NCI-H526 (cell line): ENCODE measurements around the gene NDE1.
"Not testable (repeated sequence)": the region's sequence is repeated elsewhere in the genome, so short reads cannot be mapped to it uniquely, and the experiment has no call there.

ENCODE experiments used
- DNase-seq, 2 experiments: peaks; one replicate each; lab custom pipeline; 2025; lab: John Stamatoyannopoulos, UW

The NDE1 gene, protein sequence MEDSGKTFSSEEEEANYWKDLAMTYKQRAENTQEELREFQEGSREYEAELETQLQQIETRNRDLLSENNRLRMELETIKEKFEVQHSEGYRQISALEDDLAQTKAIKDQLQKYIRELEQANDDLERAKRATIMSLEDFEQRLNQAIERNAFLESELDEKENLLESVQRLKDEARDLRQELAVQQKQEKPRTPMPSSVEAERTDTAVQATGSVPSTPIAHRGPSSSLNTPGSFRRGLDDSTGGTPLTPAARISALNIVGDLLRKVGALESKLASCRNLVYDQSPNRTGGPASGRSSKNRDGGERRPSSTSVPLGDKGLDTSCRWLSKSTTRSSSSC

DNA sequence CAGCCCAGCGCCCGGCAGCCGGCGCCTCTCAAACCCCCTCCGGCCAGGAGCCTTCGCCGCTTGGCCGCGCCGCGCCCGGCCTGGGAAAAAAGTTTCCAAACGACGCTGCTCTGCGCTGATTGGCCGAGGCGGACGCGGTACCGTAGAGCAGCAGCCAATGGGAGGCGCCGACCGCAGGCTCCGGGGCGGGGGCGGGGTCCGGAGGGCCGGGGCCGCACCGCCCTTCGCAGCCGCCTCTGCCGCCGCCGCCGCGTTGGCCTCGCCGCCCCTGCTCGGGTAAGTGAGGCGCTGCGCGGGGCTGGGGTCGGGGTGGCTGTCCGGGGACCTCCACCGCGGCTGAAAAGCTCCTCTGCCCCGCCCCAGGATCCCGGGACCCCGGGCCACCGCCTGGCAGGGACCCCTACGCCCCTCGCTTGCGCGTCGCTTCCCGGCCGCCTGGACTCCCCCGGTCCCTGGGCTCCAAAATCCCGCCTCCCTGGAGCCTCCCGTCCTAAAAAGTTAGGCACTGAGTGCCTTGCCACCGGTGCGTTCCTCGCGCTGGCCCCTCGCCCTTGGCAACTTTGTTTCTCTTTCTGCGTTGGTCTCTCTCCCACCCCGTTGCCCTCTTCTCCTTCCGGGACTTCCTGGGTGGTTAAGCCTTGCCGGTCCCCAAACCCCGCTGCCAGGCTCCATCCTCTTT, at the start of gene NDE1:
TSS of gene NDE1 (plus strand) at position 227 of the 679 bp plus-strand sequence. CDS start 14,534 bp downstream, outside the sequence.
- peak; percentile 46 to 95 for DNase-seq

DNA sequence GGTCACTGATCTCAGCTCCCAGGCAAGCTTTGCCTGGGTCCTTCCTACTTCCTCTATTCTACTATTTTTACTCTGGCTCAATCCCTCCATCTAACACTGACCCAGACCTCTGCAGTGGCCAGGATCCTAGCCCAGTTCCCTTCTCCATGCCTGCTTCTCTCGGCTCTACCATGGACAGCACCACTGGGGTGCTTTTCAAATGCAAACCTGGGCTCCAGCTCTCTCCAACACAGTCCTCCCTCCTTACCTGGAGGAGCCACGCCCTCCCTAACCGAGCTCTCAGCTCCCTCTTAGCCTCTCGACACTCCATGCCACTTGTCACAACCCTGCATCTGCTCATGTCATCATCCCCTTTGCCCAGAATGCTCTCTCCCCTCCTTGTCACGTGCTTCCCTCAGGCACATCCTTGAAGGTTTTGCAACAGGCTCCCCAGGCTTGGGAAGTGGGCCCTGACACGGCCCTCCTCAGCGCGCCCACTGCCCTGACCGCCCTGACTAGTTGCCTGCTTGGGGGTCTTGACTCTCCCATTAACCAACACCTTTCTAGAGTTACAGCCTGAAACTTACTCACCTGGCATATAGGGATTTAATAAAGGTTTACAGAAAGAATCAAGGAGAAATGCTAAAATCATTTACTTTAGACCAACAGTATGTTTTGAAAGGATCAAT, 48.7 kb upstream of the NDE1 start:
- no peak for DNase-seq

DNA sequence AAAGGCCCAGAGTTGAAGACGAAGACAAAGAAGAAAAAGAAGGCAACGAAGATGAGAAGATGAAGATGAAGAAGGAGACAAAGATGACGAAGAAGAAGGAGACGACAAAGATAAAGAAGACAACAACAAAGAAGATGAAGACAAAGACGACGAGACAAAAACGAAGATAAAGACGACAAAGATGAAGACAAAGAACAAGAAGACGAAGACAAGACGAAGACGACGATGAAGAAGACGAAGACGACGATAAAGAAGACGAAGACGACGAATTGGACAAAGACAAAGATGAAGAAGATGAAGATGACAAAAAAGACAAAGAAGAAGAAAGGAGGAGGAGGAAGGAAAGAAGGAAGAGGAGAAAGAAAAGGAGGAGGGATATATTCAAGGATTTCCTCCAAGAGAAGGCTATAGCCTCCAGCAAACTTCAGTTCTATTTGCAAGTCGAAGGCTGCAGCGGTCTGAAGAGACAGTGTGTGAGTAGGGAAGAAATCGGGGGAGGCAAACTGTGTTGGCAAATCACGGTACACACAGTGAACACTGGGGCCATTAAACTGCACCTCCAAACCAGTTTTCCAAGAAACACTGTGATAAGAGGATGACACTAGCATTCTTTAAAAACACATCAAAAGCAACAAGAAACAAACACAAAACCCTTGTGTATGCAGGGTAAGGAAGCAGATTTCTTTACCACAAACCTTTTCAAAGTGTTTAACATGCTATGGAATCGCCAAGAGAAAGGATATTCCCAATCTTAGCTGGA, 47.6 kb upstream of the NDE1 start:
- DNase-seq: no peak

DNA sequence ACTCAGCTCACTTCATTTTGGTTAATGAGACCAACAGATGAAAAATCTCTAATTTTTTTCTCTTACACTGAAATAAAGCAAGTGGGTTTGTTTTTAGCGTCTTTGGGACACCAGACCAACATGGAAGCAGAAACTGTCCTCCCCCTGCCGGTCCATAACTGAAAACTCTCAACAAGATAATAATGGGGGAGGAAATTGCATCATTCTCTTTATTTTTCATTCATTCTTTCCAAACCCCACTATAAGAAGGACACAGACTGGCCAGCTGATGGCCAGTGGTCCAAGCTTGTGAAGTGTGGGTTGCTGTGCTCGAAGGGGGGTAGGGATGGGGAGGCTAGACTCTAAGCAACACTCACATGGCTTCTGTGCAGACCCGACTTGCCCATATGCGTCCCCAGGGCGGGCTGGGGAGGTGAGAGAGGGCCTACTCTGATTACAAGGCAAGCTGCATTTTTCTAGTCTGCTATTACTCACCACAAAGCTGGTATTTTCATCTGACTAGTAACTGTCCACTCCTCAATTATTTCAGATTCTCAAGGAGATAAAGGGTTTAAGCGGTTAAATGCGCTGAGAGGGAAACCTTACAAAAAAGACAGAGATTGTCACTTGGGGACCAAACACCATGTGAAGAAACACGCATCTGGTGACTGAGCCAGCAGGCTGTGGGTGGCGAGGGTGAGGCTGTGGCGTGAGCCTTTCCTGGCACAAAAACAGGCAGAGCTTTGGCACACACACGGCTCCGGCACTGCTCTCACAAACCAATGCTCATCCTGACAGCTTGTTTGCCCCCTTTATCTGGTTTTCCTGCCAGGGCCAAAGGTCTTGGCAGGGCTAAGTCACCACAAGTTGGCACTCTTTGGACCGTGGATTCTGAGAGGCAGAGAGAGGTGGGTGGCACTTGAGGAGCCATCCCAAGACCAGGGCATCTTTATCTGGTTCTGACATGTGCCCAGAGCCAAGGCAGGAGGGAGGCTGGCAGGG, 45.3 kb upstream of the NDE1 start:
- DNase-seq: no peak

DNA sequence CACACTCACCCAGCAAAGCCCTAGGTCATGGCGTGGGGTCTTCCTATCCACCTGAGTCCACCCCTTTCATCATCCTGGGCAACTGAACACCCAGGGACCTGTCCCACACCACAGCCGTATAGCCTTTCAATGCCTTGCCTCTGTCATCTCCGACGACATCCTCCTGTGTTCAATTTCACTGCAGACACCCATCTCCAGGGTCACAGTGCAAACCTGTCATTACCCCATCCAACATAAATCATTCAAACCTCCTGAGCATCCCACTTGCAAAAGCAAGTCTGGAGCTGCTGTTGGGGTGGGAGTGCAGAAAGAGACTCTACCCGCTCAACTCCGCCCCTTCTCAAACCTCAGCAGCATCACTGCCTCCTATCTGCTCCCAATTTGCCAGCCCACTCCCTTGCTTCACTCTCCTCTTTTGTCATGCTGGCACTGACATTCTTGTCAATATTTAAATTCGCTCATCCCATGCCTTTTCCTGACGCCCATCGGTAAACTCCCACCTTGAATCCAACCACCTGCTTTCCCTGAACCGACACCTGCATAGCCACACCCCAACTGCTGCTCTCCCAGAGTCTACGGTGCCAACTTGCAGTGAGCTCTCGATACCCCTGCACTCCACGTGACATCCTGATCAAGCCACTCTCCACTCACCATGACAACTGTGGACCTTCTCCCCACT, 44.1 kb upstream of the NDE1 start:
- peak; percentile 79 to 82 for DNase-seq

DNA sequence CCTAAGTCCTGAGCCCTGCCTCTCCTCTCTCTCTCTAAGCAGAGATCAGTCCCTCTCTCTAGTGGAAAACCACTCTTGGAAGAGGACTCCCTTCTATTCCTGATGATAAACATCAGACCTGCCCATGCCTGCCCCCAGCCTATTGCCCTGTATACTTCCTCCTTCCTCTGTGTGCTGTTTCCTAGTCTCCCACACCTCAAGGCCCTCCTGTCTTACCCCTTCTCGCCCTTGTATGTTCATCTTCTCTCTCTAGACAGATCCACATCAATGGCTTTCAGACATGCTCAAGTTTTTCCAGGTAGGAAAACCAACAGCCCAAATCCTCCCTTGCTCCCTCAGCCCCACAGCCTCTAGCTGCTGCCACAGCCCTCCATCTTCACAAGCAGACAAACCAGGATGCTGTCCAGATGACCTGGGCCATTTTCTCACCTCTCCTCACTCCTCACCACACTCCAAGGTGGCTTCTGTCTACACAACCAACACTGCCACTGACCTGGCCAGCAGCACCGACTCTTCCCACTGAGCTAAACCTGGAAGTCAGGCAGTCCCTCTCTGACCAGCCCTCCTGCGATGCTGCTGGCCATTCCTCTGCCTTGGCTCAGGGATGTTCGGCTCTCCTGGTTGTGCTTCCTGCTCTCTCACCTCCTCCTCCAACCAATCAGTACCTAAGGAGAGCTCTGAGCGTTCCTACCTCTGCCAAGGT, 43.4 kb upstream of the NDE1 start:
- DNase-seq: no peak

DNA sequence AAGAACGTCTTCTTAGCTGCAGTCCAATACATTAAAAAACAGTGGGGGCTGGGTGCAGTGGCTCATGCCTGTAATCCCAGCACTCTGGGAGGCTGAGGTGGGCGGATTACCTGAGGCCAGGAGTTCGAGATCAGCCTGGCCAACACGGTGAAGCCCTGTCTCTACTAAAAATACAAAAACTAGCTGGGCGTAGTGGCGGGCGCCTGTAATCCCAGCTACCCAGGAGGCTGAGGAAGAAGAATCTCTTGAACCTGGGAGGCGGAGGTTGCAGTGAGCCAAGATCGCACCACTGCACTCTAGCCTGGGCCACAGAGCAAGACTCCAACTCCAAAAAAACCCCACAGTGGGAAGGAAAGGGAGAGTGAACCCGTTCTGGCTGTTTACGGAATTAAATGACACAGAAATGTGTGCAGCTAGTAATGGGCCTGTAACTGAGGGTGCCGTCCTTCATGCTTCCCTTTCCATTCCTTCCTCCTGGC, 42.8 kb upstream of the NDE1 start:
- DNase-seq: not testable (repeated sequence)

DNA sequence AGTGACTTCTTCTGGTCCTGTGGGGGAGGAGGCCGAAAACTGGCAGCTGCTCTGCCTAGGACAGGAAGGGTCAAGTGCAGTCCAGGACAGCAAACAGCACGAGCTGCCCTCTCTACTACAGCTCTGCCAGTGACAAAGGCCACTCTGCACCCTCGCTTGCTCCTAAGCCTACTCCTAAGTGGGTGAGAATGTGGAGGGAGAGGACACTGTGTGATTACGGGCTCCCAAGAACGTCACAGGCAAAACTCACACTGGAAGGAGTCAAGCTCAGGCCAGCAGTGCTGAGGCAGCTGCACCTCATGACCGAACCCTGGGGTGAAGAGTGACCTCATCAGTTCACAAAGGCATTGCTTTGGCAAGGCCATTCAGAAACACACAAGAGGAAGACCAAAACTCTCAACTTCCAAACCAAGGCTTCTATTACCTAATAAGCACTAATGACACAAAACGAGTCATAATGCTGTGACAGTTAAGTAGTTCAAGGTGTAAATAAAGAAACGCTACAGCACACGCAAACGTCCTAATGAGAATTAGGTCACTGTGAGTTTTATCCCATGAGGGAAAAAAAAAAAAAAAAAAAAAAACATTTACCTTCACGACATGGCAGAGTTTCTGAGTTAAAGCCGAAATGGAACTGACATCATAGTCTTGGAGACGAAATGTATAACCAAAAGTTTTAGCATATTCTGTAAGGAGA, 42.2 kb upstream of the NDE1 start:
- DNase-seq: no peak

DNA sequence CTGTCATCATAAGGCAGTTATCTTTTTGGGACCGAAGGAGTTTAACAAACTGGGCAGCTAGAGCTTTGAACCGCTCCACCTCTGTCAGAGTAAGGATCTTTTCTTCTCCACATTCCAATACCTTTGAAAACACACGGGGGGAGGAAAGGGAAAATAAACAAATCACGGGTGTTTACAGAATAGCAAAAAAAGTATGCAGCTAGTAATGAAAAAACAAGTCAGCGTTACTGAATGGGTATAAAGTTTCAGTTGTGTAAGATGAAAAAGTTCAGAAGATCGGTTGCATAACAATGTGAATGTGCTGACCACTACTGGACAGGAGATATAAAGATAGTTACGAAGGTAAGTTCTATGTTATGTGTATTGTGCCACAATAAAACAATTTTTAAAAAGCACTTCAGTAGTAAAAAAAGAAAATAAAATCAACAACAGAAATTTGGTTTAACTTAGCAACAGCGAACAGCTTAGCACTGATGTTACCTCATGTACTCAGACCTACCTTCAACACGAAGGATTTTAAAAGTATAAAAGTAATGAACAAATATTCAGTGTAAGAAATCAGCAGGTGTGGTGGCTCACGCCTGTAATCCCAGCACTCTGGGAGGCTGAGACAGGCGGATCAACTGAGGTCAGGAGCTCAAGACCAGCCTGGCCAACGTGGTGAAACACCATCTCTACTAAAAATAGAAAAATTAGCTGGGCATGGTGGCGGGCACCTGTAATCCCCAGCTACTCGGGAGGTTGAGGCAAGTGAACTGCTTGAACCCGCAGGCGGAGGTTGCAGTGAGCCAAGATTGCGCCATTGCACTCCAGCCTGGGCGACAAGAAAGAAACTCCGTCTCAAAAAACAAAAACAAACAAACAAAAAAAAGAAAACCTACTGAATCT, 41.4 kb upstream of the NDE1 start:
- DNase-seq: no peak

DNA sequence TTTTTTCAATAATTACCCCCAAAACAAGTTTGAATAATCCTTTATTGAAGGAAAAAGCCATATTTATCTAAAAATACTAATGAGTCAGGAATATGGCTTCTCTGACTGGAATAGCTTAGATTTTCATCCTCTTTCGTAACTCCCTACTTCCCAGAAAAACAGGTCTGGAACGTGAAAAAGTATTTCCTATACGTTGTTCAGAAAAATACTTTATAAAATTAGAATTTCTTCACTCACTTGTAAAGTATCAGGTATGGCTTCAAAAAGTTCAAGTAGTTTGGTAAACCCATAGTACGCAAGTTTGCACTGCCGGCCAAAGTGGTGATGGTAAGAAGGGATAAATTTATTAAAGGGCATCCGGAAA, 40.8 kb upstream of the NDE1 start:
- DNase-seq: no peak

DNA sequence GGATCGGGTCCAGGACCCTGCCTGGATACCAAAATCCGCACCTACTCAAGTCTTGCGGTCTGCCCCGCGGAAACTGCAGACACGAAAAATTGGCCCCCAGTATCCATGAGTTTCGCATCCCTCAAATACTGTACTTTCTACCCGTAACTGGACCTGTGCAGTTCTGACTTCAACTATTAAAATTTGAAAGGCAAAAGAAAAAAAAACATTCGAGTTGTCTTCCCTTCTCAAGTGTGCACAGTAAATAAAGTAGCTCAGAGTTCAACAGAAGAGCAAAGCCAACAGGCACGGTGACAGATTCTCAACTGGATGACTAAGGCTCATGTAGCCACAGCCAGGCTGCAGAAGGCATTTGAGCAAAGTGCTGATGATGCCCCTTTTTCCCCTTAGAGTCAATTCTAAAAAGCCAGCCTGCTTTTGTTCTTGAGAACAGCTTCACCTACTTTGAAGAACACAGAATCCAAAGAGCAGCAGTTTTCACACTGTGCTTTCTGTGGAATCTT, 39.6 kb upstream of the NDE1 start:
- DNase-seq: no peak

DNA sequence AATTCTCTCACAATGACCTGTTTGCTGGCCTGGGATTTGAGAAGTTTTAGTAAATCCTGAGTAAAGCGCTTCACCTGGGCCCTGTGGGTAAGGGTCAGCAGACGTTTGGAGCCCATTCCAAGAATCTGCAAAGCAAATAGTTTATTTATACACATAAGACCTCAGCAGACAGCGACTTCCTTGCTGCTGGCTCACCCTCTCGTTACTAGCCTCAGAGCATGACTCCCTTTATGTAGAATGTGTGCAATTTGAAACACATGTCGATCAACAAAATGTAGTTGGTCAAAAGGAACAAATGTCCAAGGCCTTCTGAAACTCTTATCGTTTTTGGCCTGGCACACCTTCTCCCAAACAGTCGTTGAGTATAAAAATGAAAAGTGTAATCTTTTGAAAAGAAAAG, 38.4 kb upstream of the NDE1 start:
- DNase-seq: no peak

DNA sequence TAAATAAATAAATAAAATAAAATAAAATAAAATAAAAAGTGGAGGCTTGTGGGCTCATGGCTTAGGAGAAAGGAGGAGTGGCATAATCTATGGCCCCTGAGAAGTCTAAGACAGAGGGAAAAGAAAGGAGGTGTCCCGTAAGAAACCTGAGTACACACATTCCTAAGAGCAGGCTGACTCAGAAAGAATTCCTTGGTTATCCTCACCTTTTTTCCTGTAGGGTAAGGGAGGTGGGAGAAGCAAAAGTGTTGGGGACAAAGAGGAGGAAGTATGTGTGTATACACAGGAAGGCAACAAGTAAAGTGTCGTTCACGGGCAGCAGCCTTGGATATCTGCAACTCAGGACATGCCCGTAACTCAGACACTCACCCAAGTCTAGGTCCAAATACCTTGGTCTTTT, 36.4 kb upstream of the NDE1 start:
- DNase-seq: no peak

DNA sequence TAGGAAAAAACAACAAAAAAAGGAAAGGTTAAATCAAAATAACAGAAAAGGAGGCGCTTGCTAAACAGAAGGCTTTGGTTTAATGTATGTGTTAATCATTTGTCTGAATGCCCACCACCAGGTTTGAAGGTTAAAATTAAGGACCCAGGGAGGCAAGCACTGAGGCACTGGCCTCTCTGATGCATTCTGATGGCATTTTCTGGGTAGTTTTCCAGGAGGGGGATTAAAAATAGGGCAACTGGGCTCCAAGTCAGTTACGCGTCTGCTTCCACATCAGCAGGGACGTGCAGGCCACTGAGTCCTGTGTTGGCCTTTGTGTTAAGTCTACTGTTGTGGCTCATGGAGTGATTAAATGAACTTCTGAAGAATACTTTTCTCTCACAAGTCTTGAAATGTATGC, 34.0 kb upstream of the NDE1 start:
- no peak for DNase-seq

DNA sequence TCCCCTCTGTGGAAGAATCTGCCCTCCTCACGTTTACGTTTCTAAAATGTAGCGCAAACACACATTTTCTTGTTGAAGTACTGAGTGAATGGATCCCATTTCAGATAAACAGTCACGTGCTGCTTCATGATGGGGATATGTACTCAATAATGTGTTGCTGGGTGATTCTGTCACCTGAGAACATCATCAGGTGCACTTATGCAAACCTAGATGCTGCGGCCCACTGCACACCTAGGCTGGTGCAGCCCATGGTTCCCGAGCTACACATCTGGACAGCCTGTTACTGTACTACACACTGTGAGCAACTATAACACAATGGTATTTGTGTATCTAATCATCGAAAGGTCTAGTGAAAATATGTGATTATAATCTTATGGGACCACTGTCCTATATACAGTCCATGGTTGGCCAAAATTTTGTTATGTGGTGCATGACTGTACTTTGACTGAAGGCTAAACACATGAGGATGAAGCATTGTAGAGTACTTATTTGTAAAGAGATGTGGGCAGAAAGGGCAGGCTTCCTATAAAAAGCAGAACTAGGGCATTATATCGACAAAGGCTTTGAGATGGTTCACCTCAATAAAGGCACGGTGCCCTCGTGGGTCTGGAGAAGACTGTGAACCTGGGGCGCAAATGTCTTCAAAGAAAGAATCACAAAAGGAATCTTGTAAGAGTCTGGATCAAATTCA, 33.4 kb upstream of the NDE1 start:
- peak; percentile 76 to 89 for DNase-seq

DNA sequence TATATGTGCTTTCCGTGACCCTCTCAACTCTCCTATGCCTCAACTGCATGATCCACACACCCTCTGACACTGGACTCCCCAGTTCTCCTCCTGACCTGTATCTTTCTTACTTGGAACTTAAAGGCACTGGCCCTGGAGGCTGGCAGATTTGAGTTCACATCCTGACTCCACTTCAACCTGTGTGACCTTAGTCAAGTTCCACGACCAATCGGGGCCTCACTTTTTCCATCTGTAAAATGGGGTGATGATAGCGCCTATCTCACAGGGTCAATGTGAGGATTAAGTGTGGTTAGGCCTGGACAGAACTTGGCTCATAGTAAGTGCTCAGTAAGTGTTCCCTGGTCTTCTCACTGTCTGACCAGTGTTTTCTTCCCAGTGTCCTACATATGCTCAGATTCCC, 32.1 kb upstream of the NDE1 start:
- DNase-seq: no peak

DNA sequence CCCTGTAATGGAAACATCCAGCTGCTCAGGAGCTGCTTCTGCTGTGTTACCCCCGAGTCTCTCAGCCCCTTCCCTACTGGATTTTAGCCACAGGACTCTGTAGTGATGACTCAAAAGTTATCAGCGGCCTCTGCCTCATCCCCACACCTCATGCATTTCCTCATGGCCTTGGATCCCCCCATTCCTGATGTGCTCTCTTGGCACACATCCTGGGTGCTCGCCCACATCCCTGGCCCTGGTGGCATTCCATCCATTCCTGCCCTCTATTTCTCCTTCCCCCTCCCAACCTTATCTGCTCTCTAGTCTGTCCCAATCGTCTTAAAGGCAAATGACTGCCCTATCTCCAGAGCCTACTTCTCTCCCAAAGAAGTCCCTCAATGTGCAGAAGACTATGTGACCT, 31.7 kb upstream of the NDE1 start:
- no peak for DNase-seq
